Spinal cord (tissue), 10 donors: ENCODE measurements around the gene ARMC9. TPM values are rescaled to one million over a fixed set of nuclear protein-coding genes. Genes with fewer than 3 reads are reported as not detected.

Experiments used
- DNase-seq, 6 donors: peaks; one replicate each; pipeline versions ENCODE4 v3.0.0 to v3.0.0-alpha.2; 2013 to 2015; ENCODE audit warnings: low spot score in 6 of 6, low read depth in 4 of 6
- H3K27ac ChIP-seq: one replicate; pipeline ENCODE4 v1.5.1; 2013; ENCODE audit warnings: low read depth, low read length, control low read depth
- H3K27me3 ChIP-seq: one replicate; pipeline ENCODE4 v1.6.1; 2013; ENCODE audit warnings: low read length; ENCODE audit not compliant: control insufficient read depth, insufficient read depth
- H3K36me3 ChIP-seq: one replicate; pipeline ENCODE4 v1.6.1; 2013; ENCODE audit warnings: low read length; ENCODE audit not compliant: control insufficient read depth, insufficient read depth
- H3K4me1 ChIP-seq: one replicate; pipeline ENCODE4 v1.6.1; 2013; ENCODE audit warnings: low read length; ENCODE audit not compliant: control insufficient read depth, insufficient read depth
- H3K4me3 ChIP-seq: one replicate; pipeline ENCODE4 v1.5.1; 2013; ENCODE audit warnings: low read depth, low read length, control low read depth
- H3K9me3 ChIP-seq: one replicate; pipeline ENCODE4 v1.6.1; 2013; ENCODE audit warnings: low read length; ENCODE audit not compliant: control insufficient read depth, insufficient read depth
- WGBS: methylation state at CpG from one replicate; pipeline ENCODE4 v1.1.5; 2013; ENCODE audit warnings: missing lambda C conversion rate; ENCODE audit not compliant: insufficient coverage; 5-methylcytosine and 5-hydroxymethylcytosine counted together
- polyA plus RNA-seq, 2 donors: library from polyadenylated mRNA; unstranded; fragments of 120-200 nt; gene quantifications; one replicate each; pipeline ENCODE4 v1.2.1, GENCODE V29; 2013; ENCODE audit not compliant: insufficient read length in 2 of 2
- total RNA-seq, 2 donors: library from RNA; depleted of rRNA in 1 of 2; stranded (reverse); fragments of 120-200 nt in 1 of 2; fragments of >200 nt in 1 of 2; gene quantifications; one replicate each; pipeline versions ENCODE4 v1.2.3 to v1.2.4, GENCODE V29; 2013 to 2014
- donor health status: healthy.

The ARMC9 gene
- total and polyA plus RNA-seq, 4 donors, result 14.4 to 27.6 (median 21.3) TPM

DNA sequence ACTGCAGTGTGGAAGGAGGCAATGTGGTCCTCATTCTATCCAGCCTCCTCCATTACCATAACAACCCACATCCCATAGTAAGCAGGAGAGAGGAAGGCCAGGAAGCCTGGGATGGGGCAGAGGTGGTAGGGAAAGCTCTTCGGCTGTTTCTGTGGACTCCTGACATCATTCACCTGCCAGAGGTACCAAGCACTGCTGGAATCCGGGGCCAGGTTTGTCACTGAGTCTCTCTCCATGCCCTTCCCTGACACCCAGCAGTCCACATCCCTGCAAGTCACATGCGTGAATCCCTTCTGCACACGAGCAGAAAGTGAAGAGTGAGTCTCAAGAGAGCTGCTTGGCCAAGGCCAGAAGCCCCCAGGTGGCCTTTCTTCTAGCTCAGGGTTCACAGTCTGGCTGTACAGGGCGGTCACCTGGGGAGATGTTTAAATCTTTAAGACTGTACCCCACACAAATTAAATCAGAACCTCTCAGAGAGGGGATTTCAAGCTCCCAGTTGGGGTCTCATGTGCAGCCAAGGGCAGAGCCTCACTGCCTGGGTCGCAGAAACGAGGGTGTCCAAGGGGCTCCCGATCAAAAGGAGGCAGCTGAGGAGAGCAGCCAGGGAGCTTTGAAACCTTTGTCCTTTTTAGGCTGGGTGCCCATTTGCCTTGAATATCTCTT is 94.2 kb downstream of the ARMC9 start:
- Histone ChIP-seq H3K27ac (no peak overlapping the region), H3K9me3 (no peaks in the 10 kb centered on the region), H3K4me3 (no peak overlapping the region), H3K27me3 (no peaks in the 10 kb centered on the region), H3K4me1 (peaks cover 4% of the 10 kb centered on the region), H3K36me3 (peaks cover 33% of the 10 kb centered on the region)
- no peak for DNase-seq
- WGBS, result 78% methylated on average over 7 of the region's 8 CpGs

DNA sequence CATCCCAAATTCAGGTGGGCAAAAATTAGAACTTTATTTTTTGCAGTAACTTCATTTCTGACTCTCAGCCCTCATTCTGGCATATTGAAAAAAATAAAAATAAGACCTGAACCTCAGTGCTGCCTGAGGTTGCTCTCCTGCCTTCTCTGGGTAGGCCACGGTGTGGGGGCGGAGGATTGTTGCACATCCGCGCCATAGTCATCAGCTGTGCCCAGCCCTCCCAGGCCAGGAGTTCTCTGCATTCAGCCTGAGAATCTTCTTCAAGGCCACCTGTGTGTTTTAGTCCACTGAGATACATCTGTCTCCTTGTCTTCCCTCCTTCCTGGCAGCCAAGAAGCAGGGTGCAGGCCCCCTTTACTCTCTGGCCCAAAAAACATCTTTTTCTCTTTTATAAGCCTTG is 94.7 kb downstream of the ARMC9 start:
- Histone ChIP-seq H3K27ac (no peak overlapping the region), H3K4me1 (peaks cover 4% of the 10 kb centered on the region), H3K4me3 (no peak overlapping the region), H3K9me3 (no peaks in the 10 kb centered on the region), H3K36me3 (peaks cover 34% of the 10 kb centered on the region), H3K27me3 (no peaks in the 10 kb centered on the region)
- WGBS, result 96% methylated on average over 4 of the region's 4 CpGs
- DNase-seq, result no peak

DNA sequence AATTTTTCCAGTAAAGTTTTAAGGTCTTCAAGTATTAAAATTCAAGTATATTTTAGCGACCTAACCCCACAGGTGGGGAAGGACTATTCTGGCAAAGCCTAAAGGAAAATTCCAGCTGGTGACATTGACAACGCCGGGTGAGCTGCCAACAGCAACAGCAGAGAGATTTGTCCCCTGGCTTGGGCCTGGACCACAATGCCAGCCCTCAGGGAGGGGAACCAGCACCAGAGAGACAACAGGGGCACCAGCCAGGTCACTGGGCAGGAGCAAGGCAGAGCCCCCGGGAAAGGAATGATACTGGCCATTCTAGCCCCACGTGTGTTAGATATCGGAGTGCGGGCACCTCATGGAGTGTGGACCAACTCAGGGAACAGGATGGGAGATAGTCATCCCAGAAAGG is 95.7 kb downstream of the ARMC9 start:
- no peak for DNase-seq
- Histone ChIP-seq H3K4me1 (peaks cover 4% of the 10 kb centered on the region), H3K4me3 (no peak overlapping the region), H3K27me3 (no peaks in the 10 kb centered on the region), H3K36me3 (peaks cover 33% of the 10 kb centered on the region), H3K9me3 (no peaks in the 10 kb centered on the region), H3K27ac (no peak overlapping the region)
- WGBS, result 89% methylated on average over 7 of the region's 7 CpGs

DNA sequence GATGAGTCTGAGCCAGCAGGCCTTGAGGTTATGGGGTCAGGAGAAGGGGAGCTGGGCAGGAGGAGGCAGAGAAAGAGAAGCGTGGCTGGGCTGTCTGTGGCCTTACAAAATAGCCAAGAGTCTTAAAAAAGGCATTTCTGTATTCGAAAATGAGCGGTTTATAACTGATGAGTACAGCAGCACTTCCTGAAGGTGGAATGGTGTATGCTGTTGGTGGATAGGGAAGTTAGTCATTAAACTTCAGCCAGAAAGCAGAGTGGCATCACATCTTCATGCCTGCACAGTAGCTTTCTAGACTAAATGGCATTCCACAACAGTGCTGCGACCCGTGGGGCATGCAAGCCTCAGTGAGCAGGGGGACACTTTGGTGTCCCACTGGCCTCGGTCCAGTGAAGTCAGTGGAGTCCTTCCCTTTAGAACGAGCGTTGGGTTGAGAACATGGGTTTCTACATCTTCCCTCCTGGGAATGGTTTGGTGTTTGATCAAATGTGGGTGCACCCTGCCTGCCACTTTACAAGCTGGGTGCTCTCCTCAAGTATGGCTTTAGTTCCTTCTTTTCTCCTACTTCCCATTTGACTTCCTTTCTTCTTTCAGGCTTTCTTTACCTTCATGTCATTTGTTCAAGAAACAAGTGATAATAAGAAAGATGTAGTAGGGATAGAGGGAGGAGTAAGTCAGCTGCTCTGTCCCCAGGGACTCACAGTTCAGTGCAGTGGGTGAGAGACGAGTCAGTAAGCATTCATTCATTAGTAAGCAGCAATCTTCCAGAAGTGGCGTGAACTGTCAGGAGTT is 96.3 kb downstream of the ARMC9 start:
- Histone ChIP-seq H3K4me1 (peaks cover 4% of the 10 kb centered on the region), H3K27me3 (no peaks in the 10 kb centered on the region), H3K27ac (no peak overlapping the region), H3K36me3 (peaks cover 32% of the 10 kb centered on the region), H3K9me3 (no peaks in the 10 kb centered on the region), H3K4me3 (no peak overlapping the region)
- DNase-seq, result no peak
- 90% methylated on average over 10 of the region's 10 CpGs for WGBS

DNA sequence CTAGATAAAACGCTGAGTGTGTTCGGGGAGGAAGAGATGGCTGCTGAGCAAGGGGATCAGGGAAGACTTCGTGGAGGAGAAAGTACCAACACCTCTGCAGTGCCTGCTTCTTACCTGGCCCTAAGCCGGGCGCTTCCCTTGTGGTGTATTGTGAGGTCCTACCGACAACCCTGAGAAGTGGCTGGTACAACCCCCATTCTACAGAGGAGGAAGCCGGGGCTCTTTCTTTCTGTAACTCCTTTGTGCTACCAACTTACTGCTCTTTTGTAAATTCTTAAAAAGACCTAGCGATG is 96.9 kb downstream of the ARMC9 start:
- Histone ChIP-seq H3K27ac (no peak overlapping the region), H3K4me1 (peaks cover 4% of the 10 kb centered on the region), H3K27me3 (no peaks in the 10 kb centered on the region), H3K4me3 (no peak overlapping the region), H3K36me3 (peaks cover 32% of the 10 kb centered on the region), H3K9me3 (no peaks in the 10 kb centered on the region)
- DNase-seq, result no peak
- WGBS, result 89% methylated on average over 6 of the region's 8 CpGs

DNA sequence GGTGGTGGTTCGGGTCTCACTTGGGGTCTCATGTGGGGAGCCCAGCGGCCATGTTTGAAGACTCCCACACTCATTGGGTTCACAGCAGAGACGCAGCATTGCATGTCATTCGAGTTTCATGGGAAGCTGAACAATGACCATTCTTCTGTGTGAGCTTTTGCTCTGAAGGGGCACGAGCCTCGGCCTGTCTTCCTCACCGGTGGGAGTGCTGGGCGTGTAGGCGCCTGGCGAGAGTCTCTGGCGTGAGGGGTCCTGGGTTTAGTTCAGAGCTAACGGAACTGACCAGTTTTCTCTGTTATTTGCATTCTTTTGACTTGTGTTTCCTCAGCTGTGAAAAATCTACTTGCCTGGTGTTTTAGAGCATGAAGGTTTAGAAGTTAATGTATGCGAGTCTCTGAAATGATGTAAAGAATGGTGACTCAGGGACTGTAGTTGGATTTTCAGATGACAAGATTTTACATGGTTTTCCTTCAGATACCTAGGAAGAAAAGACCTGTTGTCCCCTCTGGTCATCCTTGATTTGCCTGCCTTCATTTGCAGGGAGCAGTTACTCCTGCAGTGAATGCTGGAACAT is 98.1 kb downstream of the ARMC9 start:
- 65% methylated on average over 13 of the region's 13 CpGs for WGBS
- Histone ChIP-seq H3K36me3 (peaks cover 32% of the 10 kb centered on the region), H3K9me3 (no peaks in the 10 kb centered on the region), H3K27ac (no peak overlapping the region), H3K27me3 (no peaks in the 10 kb centered on the region), H3K4me1 (peaks cover 4% of the 10 kb centered on the region), H3K4me3 (no peak overlapping the region)
- DNase-seq, result no peak

DNA sequence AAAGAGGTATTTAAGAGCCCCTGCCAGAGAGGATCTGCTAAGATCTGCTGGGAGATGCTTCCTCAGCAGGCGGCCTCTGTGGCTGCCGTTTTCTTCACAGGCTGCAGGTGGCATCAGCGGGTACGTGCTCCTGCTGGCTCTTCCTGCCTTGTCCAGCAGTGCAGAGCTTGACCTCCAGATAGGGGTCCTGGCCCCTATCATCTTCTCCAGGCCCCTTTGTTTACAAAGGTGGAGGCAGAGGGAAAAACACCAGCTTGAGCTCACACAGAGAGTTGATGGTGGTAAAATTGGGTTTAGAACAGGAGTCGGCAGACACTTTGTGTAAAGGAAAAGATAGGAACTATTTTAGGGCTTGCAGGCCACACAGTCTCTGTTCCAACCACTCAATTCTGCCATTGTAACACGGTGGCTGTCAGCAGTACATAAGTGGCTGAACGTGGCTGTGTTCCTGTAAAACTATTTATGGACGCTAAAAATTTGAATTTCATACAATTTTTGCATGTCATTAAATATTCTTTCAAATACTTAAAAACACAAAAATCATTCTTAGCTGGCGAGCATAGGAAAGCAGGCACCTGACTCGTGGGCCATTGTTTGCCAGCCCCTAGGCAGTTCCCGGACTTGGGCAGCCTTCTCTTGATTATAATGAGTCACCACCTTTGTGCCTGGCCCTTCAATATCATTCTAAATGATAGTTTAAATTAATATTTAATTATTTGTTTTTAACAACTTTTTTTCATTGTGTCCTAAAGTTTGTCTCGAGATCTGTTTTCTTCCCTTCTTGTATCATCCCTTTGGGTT is 98.9 kb downstream of the ARMC9 start:
- Histone ChIP-seq H3K27ac (no peak overlapping the region), H3K4me3 (no peak overlapping the region), H3K4me1 (peaks cover 4% of the 10 kb centered on the region), H3K36me3 (peaks cover 29% of the 10 kb centered on the region), H3K27me3 (no peaks in the 10 kb centered on the region), H3K9me3 (no peaks in the 10 kb centered on the region)
- WGBS, result 42% methylated on average over 8 of the region's 12 CpGs
- DNase-seq, result peak in 2 of 6 donors; percentile 69 to 74

DNA sequence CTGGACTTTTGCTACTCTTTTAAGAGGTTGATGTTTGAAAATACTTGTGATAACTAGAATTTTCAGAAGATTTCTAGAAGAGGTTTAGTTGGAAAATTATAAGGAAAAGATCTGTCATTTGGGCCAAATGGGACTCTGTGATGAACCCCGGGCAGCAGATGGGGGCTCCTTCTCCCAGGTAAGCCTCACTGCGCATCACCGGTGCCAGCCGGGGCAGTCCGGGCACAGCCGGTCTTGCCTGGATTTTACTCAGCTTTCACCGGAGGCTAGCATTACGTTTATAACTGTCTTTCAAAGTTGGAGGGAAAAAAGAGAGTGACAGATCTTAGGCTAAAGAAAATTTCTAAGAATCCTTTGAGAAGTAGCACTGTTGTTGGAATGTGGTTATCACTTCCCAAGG is 99.7 kb downstream of the ARMC9 start:
- H3K9me3 ChIP-seq, result no peaks in the 10 kb centered on the region
- WGBS, result 97% methylated on average over 8 of the region's 8 CpGs
- DNase-seq, result no peak
- no peak overlapping the region for H3K4me3 ChIP-seq
- H3K27me3 ChIP-seq, result no peaks in the 10 kb centered on the region
- H3K4me1 ChIP-seq, result peaks cover 4% of the 10 kb centered on the region
- no peak overlapping the region for H3K27ac ChIP-seq
- peaks cover 21% of the 10 kb centered on the region for H3K36me3 ChIP-seq

DNA sequence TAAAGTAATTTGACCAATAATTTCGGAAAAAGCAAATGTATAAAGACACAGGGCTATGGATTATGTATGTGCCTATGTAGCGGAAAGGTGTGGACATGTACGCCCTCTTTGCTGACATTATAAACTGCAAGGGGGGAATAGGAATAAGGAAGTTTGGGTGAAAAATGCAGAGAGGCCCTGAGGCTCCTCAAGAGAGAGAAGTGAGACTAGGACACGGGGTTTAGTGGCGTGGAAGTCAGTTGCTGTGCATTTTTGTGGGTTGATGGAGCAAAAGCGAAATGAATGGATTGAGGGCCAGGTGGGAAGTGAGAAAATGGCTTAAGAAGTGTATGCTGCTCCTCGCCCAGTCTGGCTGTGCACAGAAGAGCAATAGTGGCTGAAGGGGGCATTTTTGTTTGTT is 100.8 kb downstream of the ARMC9 start:
- H3K27ac ChIP-seq, result no peak overlapping the region
- no peak overlapping the region for H3K4me3 ChIP-seq
- DNase-seq, result no peak
- H3K27me3 ChIP-seq, result no peaks in the 10 kb centered on the region
- 89% methylated on average over 7 of the region's 7 CpGs for WGBS
- H3K36me3 ChIP-seq, result peaks cover 15% of the 10 kb centered on the region
- H3K9me3 ChIP-seq, result no peaks in the 10 kb centered on the region
- H3K4me1 ChIP-seq, result peaks cover 4% of the 10 kb centered on the region
